Stimulated activated CD8-positive, alpha-beta memory T cell treated with anti-CD3 and anti-CD28 coated beads, Interleukin-7, amount 100 ng/mL, for 24 hours (primary cell): ENCODE data around the gene TTC27.
"Not testable (repeated sequence)": the region's sequence is repeated elsewhere in the genome, so short reads cannot be mapped to it uniquely, and the experiment has no call there.

Experiments
- DNase-seq: peaks from one replicate; pipeline ENCODE4 v3.0.0-alpha.2; 2020; ENCODE audit warnings: low read depth

The TTC27 gene

DNA sequence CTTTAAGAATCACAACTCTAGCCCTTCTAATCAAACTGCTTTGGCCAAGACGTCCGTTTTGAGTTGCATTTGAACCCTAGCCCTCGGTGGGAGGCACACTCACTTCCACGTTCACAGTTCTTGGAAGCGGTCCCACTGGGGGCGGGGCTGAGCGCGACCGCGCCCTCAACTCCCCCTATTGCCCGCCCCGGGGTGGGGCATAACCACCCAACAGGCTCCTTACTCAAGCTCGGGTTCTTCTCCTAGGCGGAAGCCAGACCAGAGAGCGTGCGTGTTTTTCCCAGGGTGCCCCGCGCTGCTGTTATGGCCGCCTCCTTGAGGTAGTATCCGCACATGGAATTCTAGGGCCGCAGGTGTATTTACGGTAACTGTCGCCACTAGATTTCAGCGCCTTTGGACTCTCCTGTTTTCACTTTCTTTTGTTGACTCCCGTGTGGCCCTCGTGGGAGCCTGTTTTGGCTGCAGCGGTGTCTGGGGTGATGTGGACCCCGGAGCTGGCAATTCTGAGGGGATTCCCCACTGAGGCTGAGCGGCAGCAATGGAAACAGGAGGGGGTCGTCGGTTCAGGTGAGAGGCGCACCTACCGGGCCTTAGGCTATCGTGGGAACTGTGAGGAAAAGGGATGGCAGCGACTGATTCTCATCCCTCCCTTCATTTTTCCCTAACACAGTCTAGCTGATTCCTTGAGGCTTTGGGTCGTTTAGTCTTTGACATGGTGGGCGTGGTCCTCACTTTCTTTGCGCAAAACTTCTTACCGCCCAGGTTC is at the start of gene TTC27:
Gene TTC27, plus strand, starts transcription at position 237 of the 766 bp plus-strand sequence. Its CDS starts 243 bp downstream, at position 480.
- DNase-seq = peak; percentile 88

DNA sequence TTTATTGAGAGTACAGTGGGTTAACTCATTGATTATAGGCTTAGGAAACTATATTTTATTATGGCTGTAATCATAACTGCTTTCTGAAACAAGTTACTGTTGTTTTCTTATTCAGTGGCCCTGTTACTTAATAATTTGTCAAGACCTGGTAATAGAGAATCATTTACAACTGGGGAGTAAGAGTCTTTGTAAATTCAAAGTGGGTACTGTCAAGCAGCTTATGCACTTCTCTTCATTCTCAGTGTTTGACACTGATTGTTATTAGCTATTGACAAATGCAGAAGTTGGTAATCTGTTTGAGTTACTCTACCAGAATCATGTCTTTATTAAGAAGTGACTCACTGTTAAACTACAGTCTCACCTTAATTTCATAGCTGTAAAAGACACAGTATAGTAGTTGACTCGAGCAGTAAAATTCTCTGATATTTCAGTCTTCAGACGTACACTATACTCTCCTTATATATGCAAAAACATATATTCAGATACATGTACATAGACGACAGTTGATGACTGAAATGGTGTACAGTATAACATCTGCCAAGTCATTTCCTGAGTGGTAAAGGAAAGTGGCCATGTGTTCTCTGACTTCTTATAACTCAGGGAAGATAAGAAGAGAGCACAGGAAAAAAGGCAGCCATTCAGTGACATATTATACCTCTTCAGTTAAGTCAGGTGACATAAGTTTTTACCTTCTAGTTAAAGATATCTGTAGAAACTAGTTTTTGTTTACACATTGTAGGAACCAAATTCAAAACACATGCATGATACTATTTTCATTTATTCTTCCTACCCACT is 36.0 kb upstream of the TTC27 start:
- no peak for DNase-seq

DNA sequence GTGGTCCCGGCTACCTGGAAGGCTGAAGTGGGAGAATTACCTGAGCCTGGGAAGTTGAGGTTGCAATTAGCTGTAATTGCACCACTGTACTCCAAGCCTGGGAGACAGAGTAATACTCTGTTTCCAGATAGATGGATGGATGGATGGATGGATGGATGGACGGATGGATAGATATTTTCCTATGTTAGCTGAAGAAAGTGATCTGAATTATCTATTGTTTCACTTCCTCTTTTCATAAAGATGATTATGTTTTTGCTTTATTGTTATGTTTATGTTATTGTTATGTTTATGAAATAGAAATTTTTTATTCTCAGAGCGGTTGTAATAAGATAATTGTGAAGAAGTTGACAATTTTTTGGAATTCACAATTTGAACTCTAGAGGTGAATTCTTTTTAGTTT is 33.3 kb upstream of the TTC27 start:
- no peak for DNase-seq

DNA sequence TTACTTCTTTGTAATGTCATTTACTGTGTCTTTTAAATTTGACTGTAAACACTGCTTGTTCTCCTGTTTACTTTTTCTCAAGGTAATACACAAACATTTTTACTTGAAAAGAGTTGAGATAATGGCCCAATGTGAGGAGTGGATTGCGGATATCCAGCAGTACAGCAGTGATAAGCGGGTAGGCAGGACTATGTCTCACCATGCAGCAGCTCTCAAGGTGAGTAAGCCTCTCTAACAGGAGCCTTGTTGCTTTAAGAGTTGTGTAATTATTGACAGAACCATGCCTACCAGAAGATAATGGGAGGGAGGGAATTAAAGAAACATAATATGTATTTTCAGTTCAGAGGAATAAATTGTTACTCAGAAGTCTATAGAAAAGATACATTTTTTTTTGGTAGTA is 16.5 kb upstream of the TTC27 start:
- no peak for DNase-seq

DNA sequence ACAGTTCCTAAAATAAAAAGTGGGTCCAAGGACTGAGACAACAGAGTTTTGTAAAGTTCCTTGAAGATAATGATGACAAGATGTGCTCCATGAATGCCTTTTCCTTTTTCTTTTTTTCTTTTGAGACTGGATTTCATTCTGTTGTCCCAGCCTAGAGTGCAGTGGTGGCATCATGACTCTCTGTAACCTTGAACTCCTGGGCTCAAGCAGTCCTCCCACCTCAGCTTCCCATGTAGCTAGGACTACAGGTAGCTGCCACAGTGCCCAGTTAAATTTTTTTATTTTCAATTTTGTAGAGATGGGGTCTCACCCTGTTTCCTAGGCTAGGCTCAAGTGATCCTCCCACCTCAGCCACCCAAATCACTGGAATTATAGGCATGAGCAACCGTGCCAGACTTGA is 16.1 kb upstream of the TTC27 start:
- no peak for DNase-seq

DNA sequence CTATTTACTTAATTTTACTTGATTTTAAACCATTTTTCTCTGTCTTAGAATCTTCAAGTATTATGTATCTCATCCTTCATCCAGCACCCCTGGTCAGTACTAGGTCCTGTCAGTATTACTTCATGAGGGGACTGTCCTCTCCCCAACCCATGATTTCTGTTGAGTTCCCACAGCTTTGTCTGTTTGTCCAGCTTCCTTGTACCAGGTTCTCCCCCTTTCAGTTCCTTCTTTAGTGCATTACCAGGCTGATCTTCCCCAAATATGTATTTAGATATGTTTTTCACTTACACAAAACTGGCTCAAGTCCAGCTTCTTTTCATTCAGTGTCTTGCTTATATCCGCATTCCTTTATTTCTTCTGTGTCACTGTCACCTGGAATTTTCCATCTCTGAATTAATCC is 13.8 kb upstream of the TTC27 start:
- no peak for DNase-seq

DNA sequence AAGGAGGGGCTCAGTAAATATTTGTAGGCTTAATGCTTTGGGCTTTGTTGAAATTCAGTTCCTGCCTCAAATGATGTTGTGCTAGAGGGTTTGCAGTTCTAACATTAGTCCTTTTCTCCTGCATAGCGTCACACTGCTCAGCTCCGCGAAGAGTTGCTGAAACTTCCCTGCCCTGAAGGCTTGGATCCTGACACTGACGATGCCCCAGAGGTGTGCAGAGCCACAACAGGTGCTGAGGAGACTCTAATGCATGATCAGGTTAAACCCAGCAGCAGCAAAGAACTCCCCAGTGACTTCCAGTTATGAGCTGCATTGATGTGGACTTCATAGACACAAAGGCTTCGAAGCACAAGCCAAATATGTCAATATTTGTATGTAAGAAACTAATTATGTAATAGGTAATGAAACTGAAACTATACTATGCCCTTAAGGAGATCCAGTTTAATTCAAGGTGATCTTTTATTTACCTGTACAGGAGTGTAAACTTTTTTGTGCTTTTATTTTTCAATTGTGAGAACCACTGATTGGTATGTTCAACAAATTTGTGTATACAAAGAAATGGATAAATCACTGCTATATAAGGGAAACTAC is 10.2 kb upstream of the TTC27 start:
- no peak for DNase-seq

DNA sequence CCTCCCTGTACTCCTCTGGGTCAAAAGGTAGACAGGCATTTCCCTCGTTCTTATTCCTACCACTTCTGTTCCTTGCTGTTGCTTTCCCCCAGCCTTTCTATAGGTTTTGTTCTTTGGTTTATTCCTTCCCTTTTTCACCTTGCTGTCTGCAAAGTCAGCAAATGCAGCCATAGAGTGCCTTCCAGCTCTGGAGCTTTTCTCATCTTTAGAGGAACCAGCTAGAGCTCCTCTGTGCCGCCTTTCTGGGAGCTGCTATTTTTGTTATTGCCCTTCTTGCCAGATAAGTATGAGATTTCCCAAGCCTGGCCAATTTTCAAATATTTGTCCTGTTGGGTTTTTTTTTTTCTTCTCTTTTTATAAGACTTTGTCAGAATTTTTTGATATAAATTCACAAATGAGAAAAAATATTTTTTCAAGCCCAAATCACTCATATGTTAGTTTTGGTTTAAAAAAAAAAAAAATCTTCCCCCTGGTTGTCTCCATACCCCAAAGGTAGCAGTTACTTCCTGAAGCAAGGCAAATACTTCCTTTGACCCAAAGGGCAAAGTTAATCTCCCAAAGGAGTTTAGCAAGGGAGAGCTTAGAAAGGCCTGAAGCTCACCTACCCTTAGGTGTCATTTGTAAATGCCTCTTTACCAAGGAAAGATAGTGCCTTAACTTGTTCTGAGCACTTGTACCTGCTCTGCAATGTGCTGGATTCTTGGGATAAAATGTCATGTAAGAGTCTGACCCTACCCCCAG is 5.1 kb upstream of the TTC27 start:
- no peak for DNase-seq

DNA sequence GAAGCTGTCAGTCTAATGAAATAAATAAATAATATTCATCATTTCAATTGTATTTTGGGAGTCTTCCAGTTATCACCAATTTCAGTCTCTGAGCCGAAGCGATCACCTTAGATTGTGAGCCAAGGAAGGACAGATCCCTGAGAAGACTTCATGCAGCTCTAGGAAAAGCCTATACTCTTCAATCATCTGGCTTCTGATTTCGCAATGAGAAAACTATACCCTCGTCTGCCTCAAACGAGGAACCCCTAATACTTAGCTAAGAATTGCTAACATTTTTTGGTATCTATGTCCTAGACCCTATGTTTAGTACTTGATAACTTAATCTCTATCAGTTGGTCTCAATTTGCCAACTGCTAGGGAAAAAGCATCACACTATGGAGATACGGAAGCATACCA is 4.5 kb upstream of the TTC27 start:
- DNase-seq = no peak

DNA sequence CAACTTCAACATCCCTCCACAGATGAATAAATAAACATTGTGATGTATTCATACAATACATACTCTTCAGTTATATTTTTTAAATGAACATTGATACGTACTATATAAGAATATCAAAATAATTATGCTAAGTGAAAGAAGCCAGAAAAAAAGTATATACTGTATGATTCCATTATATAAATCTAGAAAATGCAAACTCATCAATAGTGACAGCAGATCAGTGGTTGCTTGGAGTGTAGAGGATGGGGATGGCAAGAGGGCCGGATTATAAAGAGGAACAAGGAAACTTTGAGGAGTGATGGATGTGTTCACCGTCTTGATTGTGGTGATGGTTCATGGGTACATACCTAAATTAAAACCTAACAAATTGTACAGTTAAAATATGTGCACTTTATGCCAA is 3.0 kb upstream of the TTC27 start:
- DNase-seq = no peak

DNA sequence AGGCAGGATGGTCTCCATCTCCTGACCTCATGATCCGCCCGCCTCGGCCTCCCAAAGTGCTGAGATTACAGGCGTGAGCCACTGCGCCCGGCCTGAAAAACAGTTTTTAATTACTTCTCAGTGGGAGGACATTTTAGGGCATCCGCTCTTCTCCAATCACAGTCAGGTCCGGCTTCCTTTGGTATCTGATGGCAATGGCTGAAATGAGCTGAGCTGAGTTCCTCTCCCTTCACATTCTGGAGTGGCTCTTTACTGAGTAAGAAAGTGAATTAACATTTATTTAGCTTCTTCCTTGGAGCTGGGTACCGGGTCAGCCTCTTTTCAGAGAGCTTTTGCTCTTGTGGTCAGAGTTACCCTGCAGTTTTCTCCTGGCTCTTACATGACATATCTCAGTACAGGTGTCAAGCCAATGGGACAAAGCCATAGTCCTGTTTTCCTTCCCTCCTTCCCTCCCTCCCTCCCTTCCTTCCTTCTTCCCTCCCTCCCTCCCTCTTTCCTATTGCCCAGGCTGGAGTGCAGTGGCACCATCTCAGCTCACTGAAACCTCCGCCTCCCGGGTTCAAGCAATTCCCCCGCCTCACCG is 1.1 kb upstream of the TTC27 start:
- DNase-seq = no peak

DNA sequence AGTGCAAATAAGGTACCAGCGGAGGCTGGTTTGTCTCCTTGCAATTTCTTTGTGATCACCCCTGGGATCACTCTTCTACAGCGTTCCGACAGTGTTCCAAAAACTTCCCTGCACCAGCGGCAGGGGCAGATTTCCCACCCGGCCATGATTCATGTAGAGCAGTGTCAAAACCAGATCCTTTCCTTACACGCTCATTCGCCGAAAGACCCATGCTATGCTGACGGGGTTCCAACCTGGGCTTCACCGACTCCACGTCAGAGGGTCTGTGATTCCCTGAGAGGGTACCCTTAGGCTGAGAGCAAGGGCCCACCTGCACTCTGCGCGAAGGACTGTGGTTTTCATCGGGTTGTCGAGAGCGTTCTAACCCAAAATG is 423 bp upstream of the TTC27 start:
- DNase-seq = no peak

DNA sequence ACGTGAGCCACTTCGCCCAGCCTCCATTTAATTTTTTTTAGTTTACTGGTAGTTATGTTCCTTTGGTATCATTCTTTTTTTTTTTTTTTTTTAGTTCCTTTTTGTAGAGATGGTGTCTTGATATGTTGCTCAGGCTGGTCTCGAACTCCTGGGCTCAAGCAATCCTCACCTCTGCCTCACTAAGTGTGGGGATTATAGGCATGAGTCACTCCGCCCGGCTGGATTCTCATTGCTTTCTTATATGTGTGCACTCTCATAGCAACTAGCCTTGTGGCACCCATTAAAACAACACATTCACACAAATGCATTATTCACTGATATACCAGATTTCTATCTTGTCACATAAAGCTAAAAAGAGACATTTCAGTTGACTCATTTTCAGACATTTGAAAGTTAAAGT is 4.2 kb downstream of the TTC27 start:
- no peak for DNase-seq

DNA sequence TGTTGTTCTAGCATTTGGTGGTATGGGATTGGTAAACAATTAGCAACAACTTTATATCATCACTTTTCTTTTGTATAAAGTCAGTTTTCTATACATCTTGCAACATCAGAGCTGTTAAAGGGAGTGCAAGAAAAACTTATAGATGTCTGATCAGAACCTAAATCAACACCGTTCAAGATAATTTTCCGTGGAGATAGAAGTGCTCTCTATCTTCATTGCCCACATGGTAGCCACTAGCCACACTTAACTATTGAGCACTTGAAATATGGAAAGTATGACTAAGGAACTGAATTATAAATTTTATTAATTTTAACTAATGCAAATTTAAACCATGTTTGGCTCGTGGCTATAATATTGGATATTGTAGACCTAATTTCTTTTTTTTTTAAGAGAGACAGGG is 5.2 kb downstream of the TTC27 start:
- DNase-seq = no peak

DNA sequence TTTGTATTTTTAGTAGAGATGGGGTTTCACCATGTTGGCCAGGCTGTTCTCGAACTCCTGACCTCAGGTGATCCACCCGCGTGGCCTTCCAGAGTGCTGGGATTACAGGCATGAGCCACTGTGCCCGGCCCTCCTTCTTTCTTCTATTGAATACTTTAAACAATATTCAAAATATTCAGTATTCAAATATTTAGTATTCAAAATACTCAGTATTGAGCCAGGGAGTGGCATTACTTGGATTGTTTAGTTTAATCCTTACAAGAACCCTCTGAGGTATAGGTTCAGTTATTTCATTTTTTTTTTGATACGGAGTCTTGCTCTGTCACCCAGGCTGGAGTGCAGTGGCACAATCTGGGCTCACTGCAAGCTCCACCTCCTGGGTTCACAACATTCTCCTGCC is 10.7 kb downstream of the TTC27 start:
- not testable (repeated sequence) for DNase-seq

DNA sequence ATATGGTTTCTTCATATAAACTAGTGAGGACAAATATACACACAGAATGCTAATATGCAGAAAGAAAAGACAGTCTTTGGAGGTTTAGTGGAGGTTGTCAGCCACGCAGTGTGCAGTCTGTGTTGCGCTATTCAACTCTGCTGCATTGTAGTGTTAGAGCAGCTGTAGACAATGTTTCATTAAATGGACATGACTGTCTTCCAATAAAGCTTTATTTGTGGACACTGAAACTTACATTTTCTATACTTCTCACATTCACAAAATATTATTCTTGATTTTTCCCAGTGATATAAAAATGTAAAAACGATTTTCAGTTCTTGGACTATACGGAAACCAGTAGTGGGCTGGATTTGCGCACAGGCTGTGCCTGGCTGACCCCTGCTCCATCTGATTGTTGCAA is 13.3 kb downstream of the TTC27 start:
- no peak for DNase-seq

DNA sequence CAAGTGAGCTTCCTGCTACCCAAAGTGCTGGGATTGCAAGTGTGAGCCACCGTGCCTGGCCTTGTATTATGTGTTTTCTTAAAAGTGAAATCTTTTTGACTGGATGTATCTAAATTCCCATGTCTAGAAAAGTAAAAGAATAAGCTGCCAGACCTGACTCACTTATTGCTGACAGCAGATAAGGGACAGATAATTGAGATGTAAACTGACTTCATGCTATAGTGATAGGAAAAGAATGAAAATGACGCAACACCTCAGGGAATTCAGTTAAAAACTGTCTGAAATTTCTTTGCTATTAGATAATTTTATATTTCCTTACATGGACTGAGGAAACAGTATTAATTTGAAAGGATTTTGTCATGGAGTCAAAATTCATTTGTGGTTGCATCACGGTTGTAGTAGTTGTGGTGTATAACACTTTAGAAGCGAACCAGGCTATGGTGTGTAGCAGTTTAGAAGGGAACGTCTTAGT is 19.4 kb downstream of the TTC27 start:
- no peak for DNase-seq

DNA sequence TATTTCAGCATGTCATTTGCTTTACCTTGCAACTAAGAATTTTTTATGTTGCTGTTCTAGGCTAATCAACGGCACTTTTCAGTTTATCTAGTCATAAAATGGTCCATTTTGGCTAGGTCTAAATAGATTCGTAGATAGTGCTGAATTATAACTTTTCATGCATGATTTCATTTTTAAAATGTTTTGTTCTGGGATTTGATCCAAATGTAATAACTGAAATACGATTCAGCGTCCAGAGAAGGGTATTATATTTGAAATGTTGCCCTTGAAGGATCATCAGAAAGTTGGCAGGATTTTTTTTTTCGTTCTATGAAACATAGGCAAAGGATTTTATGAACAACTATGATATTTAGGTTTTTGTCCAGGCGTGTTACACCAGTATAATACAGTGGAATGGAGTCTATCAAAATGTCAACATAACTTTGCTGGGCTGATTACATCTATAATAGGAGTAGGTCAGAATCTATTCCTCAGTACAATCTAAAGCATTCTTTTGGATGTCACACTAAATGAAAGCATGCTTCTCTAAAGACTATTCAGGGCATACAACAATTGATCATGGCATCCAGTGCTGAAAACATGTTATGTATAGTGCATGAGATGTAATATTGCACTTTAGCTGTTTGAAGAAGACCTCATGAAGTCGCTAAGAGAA is 24.8 kb downstream of the TTC27 start:
- DNase-seq = no peak

DNA sequence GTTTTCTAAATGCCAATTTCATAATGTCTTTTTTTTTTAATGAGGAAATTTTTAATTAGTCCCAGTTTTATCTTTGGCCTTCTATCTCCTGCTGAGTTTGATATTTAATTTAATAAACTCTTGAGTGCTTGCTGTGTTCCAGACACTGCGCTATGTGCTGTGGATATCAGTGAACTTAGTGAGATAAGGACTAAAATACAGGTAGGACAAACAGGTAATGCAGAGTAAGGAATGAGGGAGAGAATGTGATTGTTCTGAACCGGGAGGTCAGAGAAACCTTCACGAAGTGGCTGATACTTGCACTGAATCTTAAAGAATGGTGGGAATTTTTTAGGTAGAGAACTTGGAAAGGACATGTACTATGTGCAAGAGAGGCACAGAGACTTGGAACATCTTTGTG is 28.2 kb downstream of the TTC27 start:
- no peak for DNase-seq

DNA sequence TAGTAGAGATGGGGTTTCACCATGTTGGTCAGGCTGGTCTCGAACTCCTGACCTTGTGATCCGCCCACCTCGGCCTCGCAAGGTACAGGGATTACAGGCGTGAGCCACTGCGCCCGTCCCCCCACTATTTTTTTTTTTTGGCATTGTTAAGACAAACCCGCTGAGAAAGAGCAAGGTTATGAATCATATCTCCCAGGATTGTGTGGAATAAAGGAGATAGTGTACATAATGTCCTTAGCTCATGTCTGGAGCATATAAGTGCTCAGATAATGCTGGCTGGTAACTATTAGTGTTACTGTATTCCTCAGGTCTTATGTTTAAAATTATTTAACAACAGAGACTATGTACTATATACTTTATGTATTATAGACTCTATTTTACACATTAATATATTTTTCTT is 36.0 kb downstream of the TTC27 start:
- DNase-seq = no peak

DNA sequence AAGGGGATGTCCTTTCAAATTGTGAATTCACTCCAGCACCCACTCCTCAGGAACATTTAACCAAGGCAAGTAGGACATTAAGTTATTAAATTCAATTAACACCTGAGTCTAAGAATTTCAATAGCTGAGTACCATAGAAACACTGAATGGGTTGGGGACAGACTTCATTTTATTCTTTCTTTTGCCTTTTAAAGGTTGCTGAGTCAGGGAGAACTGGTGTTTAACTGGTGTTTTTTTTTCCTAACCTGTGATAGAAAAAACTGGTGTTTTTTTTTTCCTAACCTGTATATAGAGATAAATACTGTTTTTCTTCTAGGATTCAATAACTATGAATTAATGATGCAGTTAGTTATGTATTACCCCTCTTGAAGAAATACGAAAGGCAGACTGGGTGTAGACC is 38.9 kb downstream of the TTC27 start:
- DNase-seq = no peak

DNA sequence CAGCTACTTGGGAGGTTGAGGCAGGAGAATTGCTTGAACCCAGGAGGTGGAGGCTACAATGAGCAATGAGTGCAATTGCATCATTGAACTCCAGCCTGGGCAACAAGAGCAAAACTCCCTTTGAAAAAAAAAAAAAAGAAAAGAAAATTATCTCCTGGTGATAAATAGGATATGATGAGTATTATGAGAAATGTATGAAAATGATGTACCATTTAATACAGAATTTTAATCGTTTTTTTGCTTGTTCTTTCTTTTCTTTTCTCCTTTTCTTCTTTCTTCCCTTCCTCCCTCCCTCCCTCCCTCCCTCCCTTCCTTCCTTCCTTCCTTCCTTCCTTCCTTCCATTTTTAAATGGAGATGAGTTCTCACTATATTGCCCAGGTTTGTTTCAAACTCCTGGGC is 40.4 kb downstream of the TTC27 start:
- DNase-seq = no peak
